KOPT-K1 (cell line): ENCODE data around the gene TMEM178B.

Experiments
- H3K27ac ChIP-seq: fragments of 200-600 bp; sonication (generic); 2 replicates; pipeline ENCODE4 v1.5.1; 2016; ENCODE audit warnings: antibody characterized with exemption, mild to moderate bottlenecking, low read depth, low read length; ENCODE audit not compliant: poor library complexity, severe bottlenecking
- H3K36me3 ChIP-seq: fragments of 200-600 bp; sonication (generic); 2 replicates; pipeline ENCODE4 v1.5.1; 2017; ENCODE audit warnings: antibody characterized with exemption, mild to moderate bottlenecking, low read length, moderate library complexity; ENCODE audit not compliant: insufficient read depth
- H3K9me3 ChIP-seq: fragments of 200-600 bp; sonication (generic); 2 replicates; pipeline ENCODE4 v1.5.1; 2017; ENCODE audit warnings: antibody characterized with exemption, low read length, mild to moderate bottlenecking; ENCODE audit not compliant: insufficient read depth, poor library complexity, severe bottlenecking

The TMEM178B gene

GRCh38 chr7:141294143-141294829 lies 220.4 kb downstream of the TMEM178B start:
- Histone ChIP-seq H3K27ac (no peak overlapping the region), H3K36me3 (no peaks in the 10 kb centered on the region), H3K9me3 (no peaks in the 10 kb centered on the region)

GRCh38 chr7:141295367-141295895 lies 221.6 kb downstream of the TMEM178B start:
- Histone ChIP-seq H3K27ac (no peak overlapping the region), H3K9me3 (no peaks in the 10 kb centered on the region), H3K36me3 (no peaks in the 10 kb centered on the region)

DNA sequence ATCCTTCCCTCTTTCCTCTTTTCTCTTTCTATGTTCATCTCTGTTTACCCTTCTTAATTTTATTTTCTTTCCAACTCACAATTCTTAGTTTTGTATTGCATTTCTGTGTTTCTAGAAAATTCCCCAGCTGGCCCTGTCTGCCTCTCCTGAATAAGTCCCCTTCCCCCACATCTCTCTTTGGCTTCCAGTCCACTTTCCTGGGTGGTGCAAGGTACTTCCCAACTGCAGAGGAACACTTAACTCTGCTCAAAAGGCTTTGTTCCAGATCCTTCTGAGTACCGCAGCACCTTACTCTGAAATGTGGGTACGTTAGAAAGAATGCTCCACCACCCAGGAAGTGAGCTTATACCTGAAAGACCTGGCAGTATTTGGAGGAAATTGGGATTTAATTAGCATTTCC lies 227.0 kb downstream of the TMEM178B start:
- H3K36me3 ChIP-seq = no peaks in the 10 kb centered on the region
- H3K27ac ChIP-seq = no peak overlapping the region
- H3K9me3 ChIP-seq = no peaks in the 10 kb centered on the region

DNA sequence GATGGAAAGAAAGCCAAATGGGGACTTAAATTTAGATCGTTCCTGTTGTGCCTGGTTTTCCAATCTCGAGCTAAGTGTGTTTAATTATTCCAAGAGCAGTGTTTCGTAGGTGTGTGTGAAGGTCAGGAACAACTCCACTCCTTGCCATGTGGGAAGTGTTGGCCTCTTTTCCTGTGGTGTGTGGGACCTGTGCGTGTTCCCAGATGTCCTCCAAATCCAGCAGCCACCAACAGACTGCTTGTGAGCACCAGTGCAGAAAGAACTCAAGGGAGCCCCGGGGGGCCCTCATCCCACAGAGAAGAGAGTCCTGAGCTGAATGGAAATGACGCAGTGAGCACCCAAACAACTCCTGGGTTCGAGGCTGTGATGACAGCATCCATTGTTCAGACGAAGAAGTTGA lies 227.7 kb downstream of the TMEM178B start:
- H3K36me3 ChIP-seq = no peaks in the 10 kb centered on the region
- H3K9me3 ChIP-seq = no peaks in the 10 kb centered on the region
- no peak overlapping the region for H3K27ac ChIP-seq

DNA sequence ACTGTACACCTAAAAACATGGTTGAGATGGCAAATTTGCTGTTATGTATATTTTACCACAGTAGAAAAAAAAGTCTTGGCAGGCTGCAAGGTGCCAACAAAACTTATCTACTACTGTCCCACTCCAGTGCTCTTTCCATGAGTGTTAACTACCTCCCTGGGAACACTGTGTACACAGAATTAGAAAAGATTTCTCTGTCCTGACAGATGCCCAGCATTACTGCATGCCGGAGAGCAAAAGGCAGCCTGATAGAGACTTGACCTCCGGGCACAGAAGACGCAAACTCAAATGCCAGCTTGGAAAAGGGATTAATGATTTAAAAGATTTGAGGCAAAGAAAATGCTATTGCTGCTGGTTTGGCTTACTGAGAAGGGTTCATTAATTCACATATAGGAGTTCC lies 228.8 kb downstream of the TMEM178B start:
- H3K36me3 ChIP-seq = no peaks in the 10 kb centered on the region
- H3K27ac ChIP-seq = no peak overlapping the region
- H3K9me3 ChIP-seq = no peaks in the 10 kb centered on the region

DNA sequence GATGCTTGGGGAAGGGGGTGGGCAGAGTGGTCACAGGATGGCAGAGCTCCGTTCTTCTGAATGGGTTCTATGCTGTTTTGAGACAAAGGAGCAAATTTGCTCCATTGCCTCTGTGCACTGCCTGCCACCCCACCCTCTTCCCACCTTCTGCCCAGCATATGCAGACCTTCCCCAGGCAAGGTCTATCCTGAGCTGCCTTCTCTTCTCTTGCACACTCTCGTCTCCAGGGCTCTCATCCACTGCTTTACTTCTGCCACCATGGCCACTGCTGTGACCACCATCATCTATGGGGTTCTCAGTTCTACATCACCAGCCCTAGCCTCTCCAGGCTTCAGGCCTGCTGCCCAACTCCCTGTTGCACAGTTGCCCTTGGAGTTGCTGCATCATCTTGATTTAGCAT lies 230.4 kb downstream of the TMEM178B start:
- Histone ChIP-seq H3K36me3 (no peaks in the 10 kb centered on the region), H3K9me3 (no peaks in the 10 kb centered on the region), H3K27ac (no peak overlapping the region)

GRCh38 chr7:141306081-141306480 lies 232.2 kb downstream of the TMEM178B start:
- Histone ChIP-seq H3K9me3 (no peaks in the 10 kb centered on the region), H3K36me3 (no peaks in the 10 kb centered on the region), H3K27ac (no peak overlapping the region)

GRCh38 chr7:141312395-141312794 lies 238.5 kb downstream of the TMEM178B start:
- H3K27ac ChIP-seq = no peak overlapping the region
- no peaks in the 10 kb centered on the region for H3K9me3 ChIP-seq
- no peaks in the 10 kb centered on the region for H3K36me3 ChIP-seq

- H3K36me3 ChIP-seq = no peaks in the 10 kb centered on the region
- no peaks in the 10 kb centered on the region for H3K9me3 ChIP-seq
- H3K27ac ChIP-seq = no peak overlapping the region
Measured at GRCh38 chr7:141312828-141313521, 239.1 kb downstream of the TMEM178B start.

- Histone ChIP-seq H3K36me3 (no peaks in the 10 kb centered on the region), H3K27ac (no peak overlapping the region), H3K9me3 (no peaks in the 10 kb centered on the region)
Measured at GRCh38 chr7:141313896-141314295, 240.0 kb downstream of the TMEM178B start.

GRCh38 chr7:141317033-141317585 lies 243.2 kb downstream of the TMEM178B start:
- Histone ChIP-seq H3K36me3 (no peaks in the 10 kb centered on the region), H3K27ac (no peak overlapping the region), H3K9me3 (no peaks in the 10 kb centered on the region)

GRCh38 chr7:141320287-141320686 lies 246.4 kb downstream of the TMEM178B start:
- Histone ChIP-seq H3K9me3 (no peaks in the 10 kb centered on the region), H3K36me3 (no peaks in the 10 kb centered on the region), H3K27ac (no peak overlapping the region)

DNA sequence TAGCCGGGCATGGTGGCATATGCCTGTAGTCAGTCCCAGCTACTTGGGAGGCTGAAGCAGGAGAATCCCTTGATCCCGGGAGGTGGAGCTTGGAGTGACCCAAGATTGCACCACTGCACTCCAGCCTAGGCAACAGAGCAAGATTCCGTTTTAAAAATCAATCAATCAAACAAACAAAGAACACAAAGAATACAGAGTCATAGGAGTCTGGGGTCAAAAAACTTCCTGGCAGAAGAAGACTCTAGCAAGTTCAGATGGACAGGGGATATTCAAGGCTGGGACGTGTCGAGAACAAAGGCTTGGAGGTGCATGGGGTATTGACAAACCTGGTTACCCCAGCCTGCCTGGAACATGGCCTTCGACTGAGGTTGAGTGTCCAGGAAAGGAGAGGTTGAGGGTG lies 248.5 kb downstream of the TMEM178B start:
- Histone ChIP-seq H3K36me3 (no peaks in the 10 kb centered on the region), H3K27ac (no peak overlapping the region), H3K9me3 (no peaks in the 10 kb centered on the region)

GRCh38 chr7:141323826-141324225 lies 250.0 kb downstream of the TMEM178B start:
- H3K36me3 ChIP-seq = no peaks in the 10 kb centered on the region
- no peak overlapping the region for H3K27ac ChIP-seq
- H3K9me3 ChIP-seq = no peaks in the 10 kb centered on the region

GRCh38 chr7:141324870-141325269 lies 251.0 kb downstream of the TMEM178B start:
- Histone ChIP-seq H3K9me3 (no peaks in the 10 kb centered on the region), H3K27ac (no peak overlapping the region), H3K36me3 (no peaks in the 10 kb centered on the region)
